GM21737 (cell line): Measurements from ENCODE around the gene MST1.

ENCODE experiments used
- ATAC-seq: cut with Tn5 transposase; IDR thresholded peaks from one replicate; pipeline ENCODE4 v1.9.1; 2021; ENCODE audit warnings: mild to moderate bottlenecking, moderate library complexity; ENCODE audit not compliant: unreplicated experiment

Gene MST1

DNA sequence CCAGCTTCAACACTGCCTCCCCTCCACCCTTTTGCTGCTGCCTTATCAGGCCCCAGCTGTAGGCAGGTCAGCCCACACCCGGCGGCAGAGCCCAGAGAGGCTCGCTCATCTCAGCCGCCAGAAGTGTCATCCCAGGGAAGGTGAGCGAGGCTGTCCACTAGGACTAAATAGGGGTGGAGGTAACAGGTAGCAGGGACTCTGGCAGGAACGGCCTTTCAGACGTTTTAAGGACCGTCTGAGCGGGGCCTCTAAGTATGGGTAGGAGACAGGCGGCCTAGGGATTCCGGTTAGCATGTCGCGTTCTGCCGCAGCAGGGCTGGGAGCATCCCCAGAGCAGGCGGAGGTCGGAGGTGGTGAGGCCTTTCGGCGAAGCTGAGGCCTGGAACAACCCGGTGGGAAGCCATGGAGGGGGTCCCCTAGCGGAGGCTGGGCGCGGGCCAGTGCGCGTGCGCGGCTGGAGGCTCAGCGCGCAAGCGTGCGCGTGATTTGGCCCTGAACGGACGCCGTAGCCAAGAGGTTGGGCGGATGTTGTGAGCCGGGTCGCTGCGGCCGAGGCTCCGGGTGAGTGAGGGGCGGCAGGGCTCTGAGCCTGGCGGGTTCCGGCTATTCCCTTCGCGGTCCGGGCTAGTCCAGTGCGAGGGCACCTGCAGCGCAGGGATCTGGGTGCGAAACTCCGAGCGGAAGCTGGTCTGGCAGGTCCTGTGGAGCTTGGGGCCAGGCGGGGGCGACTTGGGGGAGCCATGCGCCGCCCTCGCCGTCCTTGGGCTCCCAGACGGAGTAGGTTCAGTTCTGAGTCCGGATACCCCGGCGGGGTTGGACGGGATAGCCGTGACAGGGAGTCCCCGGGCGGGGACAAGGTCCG is at the start of gene MST1, which contains the start of gene RNF123:
Gene MST1, minus strand, starts transcription at position 429 of the 862 bp plus-strand sequence. CDS start 783 bp downstream, outside the sequence.
Gene RNF123, plus strand, starts transcription at position 512 of the 862 bp plus-strand sequence. CDS start 1,609 bp downstream, outside the sequence.
- ATAC-seq = peak; percentile 41

DNA sequence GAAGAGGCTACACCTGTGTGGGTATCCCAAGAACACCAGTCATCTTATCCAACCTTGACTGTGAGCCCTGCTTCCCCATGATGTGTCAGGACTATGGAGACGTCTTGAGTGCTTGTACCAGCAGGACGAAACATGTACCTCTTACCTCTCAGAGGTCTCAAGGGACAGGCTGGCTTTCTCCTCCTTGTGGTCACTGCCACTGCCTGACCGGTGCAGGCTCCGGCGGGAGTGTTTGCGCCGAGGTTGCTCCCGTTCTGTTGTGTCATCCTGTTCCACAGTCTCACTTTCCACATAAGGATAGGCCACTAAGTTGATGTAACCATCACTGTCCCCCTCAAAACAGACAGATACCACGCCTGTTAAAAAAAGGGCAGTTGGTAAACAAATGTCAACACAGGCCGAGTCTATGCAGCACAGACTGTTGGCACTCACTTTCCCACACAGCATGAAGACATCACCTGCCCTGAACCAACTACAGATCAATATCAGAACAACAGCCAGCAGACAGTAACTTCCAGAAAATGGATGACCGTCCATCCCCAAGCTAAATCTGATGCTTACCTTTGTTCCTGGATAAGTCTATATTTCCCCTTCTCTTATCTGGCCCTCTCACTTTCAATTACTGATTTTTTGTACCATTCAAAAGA is 48.9 kb upstream of the MST1 start:
- no peak for ATAC-seq

DNA sequence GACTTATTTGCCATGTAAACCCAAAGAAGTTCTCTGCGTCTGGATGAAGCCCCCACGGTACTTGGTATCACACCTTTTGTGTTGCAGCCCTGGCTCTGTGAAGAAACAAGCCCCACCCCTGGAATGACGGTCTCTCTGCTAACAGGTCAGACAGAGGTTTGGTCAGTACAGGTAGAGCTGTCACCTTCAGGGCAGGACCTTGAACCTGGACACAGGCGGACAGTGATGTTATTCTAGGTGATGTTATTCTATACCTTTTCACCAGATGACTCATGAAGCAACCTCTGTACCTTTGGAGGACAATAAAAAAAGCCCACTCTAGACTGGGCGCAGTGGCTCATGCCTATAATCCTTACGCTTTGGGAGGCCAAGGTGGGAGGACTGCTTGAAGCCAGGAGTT is 45.5 kb upstream of the MST1 start:
- ATAC-seq = no peak

DNA sequence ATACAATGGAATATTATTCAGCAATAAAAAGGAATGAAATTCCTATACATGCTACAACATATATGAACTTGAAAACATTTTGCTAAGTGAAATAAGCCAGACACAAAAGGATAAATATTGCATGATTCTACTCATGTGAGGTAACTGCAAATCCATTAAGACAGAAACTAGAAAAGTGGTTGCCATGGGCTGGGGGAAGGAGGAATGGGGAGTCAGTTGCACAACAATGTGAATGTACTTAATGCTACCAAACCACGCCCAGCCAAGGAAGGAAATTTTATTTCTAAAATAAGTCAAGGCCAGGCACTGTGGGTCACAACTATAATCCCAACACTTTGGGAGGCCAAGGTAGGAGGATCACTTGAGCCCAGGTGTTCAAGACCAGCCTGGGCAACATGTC is 44.3 kb upstream of the MST1 start:
- ATAC-seq = no peak

DNA sequence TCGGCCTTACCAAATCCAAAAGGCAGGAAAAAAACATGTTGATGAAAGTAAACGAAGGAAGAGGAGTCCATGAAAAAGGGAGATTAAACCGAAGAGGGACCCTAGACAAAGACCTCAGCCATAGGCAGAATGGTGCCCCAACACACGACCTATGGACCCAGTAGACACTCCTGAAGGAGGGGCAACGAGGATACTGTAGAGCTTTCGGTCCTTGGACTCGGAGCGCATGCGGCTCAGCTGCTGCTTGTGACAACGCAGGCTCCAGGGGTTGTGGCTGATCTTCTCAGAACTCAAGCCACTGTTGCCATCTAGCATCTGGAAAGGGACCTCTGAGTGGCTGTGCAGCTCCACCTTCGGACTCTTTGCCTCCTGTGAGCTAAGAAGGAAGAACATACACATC is 43.3 kb upstream of the MST1 start:
- ATAC-seq = no peak

DNA sequence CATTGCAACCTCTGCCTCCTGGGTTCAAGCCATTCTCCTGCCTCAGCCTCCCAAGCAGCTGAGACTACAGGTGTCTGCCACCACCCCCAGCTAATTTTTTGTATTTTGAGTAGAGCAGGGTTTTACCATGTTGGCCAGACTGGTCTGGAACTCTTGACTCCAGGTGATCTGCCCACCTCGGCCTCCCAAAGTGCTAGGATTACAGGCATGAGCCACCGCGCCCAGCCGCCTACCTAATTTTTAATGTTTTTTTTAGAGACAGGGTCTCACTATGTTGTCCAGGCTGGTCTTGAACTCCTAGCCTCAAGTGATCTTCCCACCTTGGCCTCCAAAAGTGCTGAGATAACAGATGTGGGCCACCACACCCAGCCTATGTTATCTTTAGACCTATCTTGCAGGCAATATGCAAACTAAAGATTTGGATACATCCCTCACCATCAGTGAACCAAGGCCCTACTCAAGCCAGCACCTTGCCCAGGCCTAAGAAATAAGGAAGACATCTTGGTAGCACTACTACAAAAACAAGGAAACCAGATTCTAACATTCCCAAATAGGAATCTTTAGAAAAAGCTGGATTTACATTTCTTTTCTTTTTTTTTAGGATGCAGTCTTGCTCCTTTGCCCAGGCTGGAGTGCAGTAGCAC is 40.8 kb upstream of the MST1 start:
- no peak for ATAC-seq

DNA sequence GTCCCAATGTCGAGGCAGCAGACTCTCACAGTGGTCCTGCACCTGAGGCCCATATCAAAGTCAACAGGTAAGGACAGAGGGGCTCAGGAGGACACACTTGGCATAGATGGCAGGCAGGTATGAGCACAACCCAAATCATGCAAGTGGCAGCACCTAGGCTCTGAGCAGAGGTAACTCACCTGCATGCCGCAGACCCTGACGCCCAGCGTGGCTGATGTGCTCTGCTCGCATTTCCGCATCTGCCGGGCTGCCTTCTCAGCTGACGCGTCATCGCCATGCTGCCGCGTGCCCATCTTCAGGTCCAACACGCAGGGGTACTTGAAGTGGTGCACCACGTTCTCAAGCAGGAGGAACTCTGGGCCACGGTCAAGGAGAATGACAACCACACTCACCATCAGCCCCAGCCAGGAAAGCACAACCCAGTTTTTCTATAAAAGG is 38.7 kb upstream of the MST1 start:
- no peak for ATAC-seq

DNA sequence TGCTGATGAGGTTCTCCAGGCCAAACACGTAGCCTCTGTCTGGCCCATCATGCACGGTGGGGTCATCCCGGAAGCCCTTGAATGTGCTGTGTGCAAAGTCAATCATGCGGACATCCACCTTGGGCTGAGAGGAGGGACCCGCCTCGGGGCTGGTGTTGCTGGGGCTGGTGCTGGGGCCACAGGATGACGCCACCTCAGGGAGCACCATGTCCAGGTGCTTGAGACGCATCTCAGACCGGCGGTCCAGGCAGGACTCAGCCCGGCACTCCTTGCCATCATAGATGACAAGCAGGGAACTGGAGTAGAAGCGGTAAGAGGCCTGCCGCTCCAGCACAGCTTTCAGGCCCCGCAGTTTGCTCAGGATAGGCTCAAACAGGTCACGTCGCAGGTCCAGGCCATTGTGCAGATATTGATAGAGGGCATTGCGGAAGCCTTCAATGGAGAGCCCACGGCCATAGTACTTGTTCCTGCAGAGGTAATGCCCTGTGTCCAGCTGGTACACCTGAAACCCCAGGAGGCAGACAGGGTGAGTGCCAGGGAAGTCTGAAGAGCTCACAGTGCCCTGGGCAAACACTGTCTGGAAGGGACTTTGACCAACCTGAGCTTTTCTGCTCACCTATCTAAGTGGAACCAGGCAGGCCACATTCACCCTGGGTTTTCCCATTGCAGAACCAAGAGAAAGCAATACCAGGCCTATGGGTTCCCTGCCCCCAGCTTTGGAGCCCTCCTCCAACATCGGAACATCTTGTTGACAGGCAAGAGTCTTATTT is 38.1 kb upstream of the MST1 start:
- no peak for ATAC-seq

DNA sequence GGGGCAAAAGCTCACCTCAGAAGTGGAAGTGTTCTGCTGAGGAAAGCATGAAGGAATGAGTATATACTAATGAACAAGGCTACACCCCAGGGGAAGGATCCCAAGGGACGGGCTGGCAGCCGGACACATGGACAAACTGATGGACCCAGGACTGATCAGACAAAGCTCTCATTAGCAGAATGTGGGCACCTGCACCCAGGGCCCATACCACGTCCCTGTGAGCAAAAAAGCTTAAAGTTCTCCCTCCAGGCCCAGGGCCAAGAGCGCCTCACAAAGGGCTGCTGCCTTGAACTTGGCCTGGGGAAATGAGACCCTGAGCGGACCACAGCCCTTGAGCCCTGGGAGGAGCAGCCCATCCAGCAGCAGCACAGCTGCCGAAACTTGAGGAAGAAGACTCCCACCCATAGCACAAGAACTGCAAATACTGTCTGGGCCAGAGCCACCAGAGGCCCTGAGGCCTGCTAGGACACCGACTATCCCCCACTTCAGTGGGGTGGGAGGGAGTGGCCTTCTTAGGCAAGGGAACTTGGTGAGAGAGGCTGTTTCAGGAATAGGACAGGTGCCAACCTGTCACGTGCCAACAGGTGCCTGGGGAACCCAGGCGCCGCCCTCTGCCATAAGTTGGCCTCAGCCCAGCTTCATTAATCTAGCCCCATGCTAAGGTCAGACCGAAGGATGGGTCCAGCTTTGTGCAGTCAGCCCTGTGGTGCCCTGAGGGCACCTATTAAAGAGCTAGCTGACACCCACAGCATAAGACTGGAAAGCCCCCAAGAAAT is 36.8 kb upstream of the MST1 start:
- no peak for ATAC-seq

DNA sequence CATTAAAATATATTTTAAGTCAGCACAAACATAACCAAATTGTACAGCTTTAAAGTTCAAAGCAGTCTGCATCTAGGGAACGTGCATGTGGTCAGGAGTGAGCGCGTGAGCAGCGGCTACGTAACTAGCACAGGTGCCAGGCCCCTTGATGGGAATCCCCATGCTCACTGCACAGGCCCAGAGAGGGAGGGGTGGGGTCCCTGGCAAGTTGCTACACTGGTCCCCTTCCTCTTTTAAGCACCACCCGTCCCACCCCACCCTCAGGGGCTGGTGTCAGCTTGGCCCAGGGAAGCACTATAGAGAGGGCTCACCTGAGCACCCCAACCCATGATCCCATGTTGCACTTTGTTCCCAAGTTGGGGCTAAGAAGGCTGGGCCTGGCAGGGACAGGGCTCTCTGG is 35.3 kb upstream of the MST1 start:
- ATAC-seq = no peak

DNA sequence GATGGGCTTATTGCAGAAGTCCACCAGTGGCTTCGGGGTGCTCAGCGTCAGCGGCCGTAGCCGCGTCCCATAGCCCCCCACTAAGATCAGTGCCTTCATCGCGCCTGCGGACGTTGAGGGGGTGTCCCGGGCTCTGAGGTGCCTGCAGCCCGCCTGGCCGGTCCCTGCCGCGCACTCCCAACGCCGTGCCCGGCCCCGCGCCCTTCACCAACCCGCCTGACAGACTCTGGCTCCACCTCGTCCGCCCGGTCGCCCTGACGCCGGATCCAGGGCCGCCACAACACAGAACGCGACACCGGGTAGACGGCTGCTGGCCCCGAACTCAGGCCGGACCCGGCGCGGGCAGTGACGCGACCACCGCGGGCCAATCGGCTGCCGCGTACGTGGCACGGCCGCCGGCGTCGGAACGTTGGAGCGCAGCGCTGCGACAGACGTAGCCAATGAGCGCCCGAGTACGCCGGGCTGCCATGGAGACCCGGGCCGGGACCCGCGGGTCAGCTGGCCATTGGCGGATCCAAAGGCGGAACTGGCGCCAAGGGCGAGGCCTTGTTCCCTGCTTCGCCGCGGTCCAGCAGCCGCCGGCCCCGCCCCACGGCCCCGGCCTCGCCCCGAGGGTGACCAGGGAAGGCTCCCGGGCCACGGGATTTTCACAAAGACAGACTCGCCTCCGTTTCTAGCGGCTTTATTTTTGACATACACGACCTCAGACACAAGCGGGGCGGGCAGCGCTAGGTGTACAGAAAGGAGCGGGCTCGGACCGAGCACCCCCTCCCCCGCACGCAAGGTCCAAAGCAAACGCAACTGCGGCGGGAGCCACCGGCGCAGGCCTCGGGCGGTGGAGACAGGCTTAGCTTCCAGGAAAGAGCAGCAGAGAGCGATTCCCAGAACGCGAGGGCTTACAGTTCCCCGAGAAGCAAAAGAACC is 34.6 kb upstream of the MST1 start, which contains the start of gene GMPPB:
Gene GMPPB, minus strand, starts transcription at position 324 of the 924 bp plus-strand sequence. Its CDS starts 225 bp downstream, at position 99.
- ATAC-seq = peak; percentile 76

DNA sequence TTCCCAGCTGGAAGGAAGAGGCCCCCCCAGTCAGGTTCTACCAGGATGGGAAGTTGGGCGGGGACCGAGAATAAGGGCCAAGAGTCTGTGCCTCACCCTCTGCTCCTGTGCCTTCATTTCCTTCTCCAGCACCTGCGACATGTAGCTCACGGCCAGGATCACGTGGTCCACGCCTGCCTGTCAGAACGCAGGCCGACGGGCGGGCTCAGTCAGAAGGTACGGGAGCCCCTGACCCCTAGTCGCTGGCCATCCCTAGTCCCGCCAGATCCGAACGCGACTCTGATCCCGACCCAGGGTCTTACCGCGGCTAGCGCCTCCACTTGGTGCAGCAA is 34.0 kb upstream of the MST1 start:
- no peak for ATAC-seq

DNA sequence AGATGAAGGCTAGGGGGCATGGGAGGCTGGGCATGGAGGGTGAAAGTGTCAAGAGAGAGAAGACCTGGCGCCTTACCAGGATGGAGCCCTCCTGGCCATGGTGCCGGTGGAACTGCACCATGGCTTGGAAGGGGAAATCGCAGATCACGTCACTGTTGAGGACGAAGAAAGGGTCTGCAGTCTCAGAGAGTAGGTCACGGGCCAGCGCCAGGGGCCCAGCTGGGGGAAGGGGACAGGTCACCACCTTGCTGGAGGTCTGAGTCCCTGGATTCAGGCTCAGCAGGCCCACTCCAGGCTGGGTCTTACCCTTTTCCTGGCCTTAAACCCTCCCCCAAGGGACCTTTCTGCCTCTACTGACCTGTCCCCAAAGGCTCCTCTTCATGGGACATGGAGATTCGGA is 33.6 kb upstream of the MST1 start:
- no peak for ATAC-seq

DNA sequence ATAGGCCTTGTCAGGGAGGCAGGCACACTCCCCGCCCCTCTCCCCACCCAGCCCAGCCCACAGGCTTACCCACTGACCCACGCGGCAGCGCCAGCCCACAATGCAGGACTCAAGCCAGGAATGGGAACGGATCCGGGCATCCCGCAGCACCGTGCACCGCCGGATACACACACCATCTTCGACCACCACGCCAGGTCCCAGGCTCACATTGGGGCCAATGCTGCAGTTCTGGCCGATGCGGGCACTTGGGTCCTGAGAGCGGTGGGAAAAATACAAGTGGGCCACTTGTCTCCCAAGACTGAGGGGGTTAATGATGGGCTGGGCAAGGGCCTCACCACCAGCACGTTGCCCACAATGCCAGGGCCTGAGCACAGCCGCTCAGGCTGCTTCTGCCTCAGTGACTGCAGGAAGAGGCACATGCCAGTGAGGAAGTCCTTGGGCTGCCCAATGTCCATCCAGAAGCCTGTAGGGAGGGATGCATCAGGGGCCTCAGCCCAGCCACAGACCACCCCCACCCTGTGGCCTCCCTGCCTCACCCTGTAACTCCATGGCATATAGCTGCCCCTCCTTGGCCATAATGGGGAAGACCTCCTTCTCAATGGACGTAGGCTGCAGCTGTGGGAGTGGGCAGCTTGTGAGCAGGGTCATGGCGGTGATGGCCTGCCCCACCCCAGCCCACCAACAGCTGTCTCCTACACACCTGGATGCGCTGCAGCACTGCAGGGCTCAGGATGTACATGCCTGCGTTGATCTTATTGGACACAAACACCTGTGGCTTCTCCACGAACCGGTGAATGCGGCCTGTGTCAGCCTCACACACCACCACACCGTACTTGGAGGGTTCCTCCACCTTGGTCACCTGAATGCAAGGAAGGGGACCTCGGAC is 32.9 kb upstream of the MST1 start:
- no peak for ATAC-seq

DNA sequence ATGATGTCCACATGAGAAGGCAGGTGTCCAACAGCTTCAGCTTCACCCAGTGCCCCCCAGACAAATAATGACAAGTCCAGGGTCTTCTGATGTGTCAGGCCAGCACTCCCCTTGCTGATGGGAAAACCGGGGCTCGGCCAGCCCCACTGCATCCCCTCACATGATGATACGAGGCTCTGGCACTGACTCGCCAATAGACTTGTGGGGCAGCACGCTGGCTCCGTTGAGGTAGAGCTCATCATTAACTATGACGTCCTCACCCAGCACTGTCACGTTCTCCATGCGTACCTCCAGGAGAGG is 32.3 kb upstream of the MST1 start:
- no peak for ATAC-seq

DNA sequence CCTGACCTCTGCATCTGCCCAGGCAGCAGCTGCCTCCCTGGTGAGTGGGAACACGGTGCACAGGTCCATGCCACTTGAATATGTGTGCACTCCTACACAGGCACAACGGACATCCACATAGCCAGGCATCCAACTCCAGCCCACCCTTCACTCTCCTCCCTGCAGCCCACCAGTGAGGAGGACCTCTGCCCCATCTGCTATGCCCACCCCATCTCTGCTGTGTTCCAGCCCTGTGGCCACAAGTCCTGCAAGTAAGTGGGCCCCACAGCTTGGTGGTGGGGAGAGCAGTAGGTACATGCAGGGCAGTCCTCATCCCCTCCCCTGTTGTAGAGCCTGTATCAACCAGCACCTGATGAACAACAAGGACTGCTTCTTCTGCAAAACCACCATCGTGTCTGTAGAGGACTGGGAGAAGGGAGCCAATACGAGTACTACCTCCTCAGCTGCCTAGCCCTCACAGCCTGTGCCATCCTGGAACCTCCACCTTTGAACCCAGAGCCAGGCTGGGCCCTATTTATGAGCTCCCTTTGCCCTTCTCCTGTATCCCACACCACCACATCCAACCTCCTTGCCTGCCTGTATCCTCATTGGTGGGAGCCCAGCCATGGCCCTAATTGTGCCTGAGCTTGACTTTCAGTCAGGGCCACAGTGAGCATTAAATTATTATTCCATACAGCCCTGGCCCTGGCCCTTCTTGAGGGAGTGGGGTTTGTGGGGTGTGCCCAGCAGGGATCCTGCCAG is 31.8 kb upstream of the MST1 start:
- no peak for ATAC-seq

DNA sequence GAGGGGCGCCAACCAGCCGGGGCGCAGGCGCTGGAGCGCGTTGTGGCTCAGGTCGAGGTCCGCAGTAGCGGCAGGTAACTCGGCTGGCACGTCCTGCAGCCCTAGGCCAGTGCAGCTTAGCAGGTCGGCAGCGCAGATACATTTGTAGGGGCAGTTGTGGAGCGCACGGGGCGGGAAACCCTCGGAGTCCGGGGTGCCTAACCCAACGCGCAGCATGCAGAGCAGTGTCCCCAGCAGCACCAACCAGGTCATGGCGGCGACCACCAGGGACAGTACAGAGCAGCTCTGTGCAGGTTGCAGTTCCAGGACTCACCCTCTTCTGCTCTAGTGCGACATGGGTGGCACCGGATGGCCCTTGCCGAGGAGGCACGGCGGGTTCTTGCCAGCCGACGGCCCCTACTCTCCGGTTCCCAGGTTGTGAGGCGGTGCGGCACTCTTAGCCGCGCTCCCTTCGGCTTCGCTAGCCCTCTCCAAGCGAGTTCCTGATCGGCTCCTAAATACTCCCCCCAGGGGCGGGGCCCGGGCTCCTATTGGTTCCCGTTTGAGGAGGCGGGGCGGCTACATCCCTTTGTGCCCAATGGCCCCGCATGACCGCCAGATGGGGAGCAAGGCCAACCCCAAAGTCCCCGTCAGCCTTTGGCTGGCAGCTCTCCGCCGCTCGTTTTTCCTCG is 30.1 kb upstream of the MST1 start, which contains the start of gene AMIGO3:
Gene AMIGO3, minus strand, starts transcription at position 471 of the 671 bp plus-strand sequence. Its CDS starts 219 bp downstream, at position 252.
- peak; percentile 55 for ATAC-seq
